Calu3 (cell line): ENCODE results near the gene DOCK3. TPM values are rescaled to one million over a fixed set of nuclear protein-coding genes. Genes with fewer than 3 reads are reported as not detected.

Experiments
- BruUV-seq: library from RNA; stranded (reverse); fragments of 400-500 nt; replicated peaks from 2 replicates; lab custom pipeline; 2021; lab: Mats Ljungman, UMichigan
- CTCF ChIA-PET: fragments of 300-600 bp; sonication (Branson Sonifier 250); formaldehyde crosslinking; loops from one replicate; lab custom pipeline; 2022; ENCODE audit warnings: antibody characterized with exemption; lab: Charles Lee
- DNase-seq: peaks from one replicate; pipeline ENCODE4 v3.0.0; 2022
- H3K27ac Mint-ChIP-seq: one replicate; pipeline ENCODE4 v1.8.0; 2022; ENCODE audit warnings: mixed read lengths; ENCODE audit not compliant: unreplicated experiment
- H3K27me3 Mint-ChIP-seq: one replicate; pipeline ENCODE4 v1.8.0; 2022; ENCODE audit warnings: mixed read lengths; ENCODE audit not compliant: unreplicated experiment
- H3K36me3 Mint-ChIP-seq: one replicate; pipeline ENCODE4 v1.8.0; 2022; ENCODE audit warnings: mild to moderate bottlenecking, moderate library complexity, mixed read lengths; ENCODE audit not compliant: insufficient read depth, unreplicated experiment
- H3K4me1 Mint-ChIP-seq: one replicate; pipeline ENCODE4 v1.8.0; 2022; ENCODE audit warnings: mild to moderate bottlenecking, low read depth, mixed read lengths; ENCODE audit not compliant: unreplicated experiment
- H3K4me3 Mint-ChIP-seq: one replicate; pipeline ENCODE4 v1.8.0; 2022; ENCODE audit warnings: mild to moderate bottlenecking, low read depth, moderate library complexity, mixed read lengths; ENCODE audit not compliant: unreplicated experiment
- H3K9me3 Mint-ChIP-seq: one replicate; pipeline ENCODE4 v1.8.0; 2022; ENCODE audit warnings: low read depth, mixed read lengths; ENCODE audit not compliant: unreplicated experiment
- intact Hi-C: fragments of 100-400 bp; cut with micrococcal nuclease; formaldehyde crosslinking; loops from one replicate; pipeline ENCODE4 v1.10.0; 2022; ENCODE audit not compliant: unreplicated experiment
- total RNA-seq: library from RNA; stranded (reverse); gene quantifications from 2 replicates; pipeline ENCODE4 v1.2.3, GENCODE V29; 2022
- TF ChIP-seq, protein P1 (sequence below): fragments of 200-600 bp; IDR thresholded peaks from one replicate; pipeline ENCODE4 v1.8.0; 2022; ENCODE audit warnings: antibody characterized with exemption; ENCODE audit not compliant: unreplicated experiment

DOCK3 gene
- total RNA-seq, 1 experiment from 2014 or later, result 0.19 TPM

DNA sequence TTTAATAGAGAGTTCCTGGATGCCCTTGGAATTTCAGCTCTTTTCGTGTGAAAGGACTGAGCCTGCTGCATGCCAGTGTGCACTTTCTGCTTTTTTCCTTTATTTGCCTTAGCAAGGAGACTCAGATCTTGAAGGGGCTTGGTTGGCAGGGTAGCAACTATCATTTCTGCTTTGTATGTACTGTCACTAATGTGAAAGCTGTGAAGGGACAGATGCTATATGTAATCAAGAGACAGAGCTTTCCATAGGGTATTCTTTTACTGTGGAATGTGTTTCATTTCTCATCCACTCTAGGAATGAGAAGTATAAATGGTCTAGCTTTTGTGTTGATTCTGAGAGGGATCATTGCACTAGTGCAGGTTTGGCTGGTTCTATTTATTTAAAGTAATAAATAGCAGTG lies 377.8 kb downstream of the DOCK3 start:
- intact Hi-C loops, result no loop called here
- no peaks in the 10 kb centered on the region for H3K9me3 Mint-ChIP-seq

DNA sequence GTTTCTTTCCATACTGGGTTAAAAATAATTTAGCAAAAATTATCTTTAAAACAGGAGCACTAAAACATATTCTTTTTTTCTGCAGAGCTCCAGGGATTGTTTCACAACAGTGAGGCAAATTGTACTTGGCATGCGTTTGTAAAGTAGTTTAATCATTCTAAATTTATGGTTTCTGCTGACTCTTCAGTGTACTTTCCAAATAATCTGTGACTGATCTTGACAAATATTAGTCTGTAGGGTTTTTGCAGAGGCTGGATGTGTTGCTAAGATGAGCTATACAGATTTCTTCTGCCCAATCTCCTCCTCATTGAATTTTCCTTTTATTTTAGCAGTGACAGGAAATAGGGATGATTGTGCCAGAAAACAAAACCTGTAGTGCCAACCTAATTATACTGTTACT lies 382.4 kb downstream of the DOCK3 start:
- Mint-ChIP-seq H3K27me3 (peaks cover 31% of the 10 kb centered on the region), H3K4me1 (no peaks in the 10 kb centered on the region)
- no TSS peak for BruUV-seq

More for the DNA sequence above, 377.8 kb downstream of the DOCK3 start:
- H3K27ac Mint-ChIP-seq, result no peak overlapping the region
- peaks cover 21% of the 10 kb centered on the region for H3K27me3 Mint-ChIP-seq
- TF ChIP-seq, protein P1, sequence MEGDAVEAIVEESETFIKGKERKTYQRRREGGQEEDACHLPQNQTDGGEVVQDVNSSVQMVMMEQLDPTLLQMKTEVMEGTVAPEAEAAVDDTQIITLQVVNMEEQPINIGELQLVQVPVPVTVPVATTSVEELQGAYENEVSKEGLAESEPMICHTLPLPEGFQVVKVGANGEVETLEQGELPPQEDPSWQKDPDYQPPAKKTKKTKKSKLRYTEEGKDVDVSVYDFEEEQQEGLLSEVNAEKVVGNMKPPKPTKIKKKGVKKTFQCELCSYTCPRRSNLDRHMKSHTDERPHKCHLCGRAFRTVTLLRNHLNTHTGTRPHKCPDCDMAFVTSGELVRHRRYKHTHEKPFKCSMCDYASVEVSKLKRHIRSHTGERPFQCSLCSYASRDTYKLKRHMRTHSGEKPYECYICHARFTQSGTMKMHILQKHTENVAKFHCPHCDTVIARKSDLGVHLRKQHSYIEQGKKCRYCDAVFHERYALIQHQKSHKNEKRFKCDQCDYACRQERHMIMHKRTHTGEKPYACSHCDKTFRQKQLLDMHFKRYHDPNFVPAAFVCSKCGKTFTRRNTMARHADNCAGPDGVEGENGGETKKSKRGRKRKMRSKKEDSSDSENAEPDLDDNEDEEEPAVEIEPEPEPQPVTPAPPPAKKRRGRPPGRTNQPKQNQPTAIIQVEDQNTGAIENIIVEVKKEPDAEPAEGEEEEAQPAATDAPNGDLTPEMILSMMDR, result no peak
- no peak for DNase-seq
- BruUV-seq, result no TSS peak
- no peaks in the 10 kb centered on the region for H3K4me1 Mint-ChIP-seq
- H3K36me3 Mint-ChIP-seq, result no peaks in the 10 kb centered on the region
- no peak overlapping the region for H3K4me3 Mint-ChIP-seq
- CTCF ChIA-PET, result no interaction called here

DNA sequence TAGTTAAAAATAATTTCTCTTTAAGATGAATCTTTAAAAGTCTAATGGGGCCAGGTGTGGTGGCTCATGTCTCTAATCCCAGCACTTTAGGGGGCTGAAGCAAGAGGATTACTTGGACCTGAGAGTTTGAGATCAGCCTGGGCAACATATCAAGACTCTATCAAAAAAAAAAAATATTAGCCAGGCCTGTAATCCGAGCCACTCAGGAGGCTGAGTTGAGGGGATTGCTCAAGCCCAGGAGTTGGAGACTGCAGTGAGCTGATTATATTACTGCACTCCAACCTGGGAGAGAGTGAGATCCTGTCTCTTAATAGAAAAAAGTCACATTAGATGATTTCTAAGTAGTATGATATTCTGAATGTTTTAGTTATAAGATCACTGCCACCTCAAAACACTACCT lies 388.3 kb downstream of the DOCK3 start:
- H3K27ac Mint-ChIP-seq, result no peak overlapping the region
- H3K36me3 Mint-ChIP-seq, result no peaks in the 10 kb centered on the region
- no peaks in the 10 kb centered on the region for H3K4me1 Mint-ChIP-seq
- TF ChIP-seq, protein P1, result no peak
- DNase-seq, result no peak
- no peaks in the 10 kb centered on the region for H3K9me3 Mint-ChIP-seq
- no peak overlapping the region for H3K4me3 Mint-ChIP-seq
- no TSS peak for BruUV-seq
- peaks cover 32% of the 10 kb centered on the region for H3K27me3 Mint-ChIP-seq
- CTCF ChIA-PET, result no interaction called here
- intact Hi-C loops, result no loop called here

More for the DNA sequence above, 382.4 kb downstream of the DOCK3 start:
- H3K4me3 Mint-ChIP-seq, result no peak overlapping the region
- no peaks in the 10 kb centered on the region for H3K36me3 Mint-ChIP-seq
- DNase-seq, result no peak
- TF ChIP-seq, protein P1, result no peak
- no peaks in the 10 kb centered on the region for H3K9me3 Mint-ChIP-seq
- no peak overlapping the region for H3K27ac Mint-ChIP-seq
- intact Hi-C loops, result no loop called here
- CTCF ChIA-PET, result interaction anchor here (0.6 kb wide), 1 partner anchor 120 kb away, joined by 3 read pairs; no protein-coding TSS in a partner anchor

DNA sequence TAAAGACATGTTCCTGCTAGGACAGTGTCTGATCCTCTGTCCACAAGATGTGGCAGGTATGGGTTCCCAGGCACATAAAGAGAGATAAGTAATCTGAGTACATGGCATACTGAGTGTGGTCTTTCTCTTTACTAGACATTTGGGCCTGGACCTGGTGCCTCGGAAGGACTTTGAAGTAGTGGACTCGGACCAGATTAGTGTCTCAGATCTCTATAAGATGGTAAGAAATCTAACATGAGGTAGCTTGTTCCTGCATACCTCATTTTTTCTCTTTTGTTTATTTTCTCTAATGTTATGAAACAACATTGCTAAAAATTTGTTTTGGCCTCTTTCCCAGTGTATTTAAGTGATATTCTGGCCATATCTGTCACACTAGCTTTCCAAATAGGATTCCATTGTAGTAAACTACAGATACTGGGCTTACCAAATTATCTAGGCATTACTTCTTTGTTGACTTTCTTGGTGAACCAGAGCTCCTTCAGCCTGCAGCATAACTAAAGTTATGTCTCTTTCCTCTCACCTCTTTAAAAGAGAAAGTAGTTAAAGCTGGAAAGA lies 400.6 kb downstream of the DOCK3 start:
- TF ChIP-seq, protein P1, result no peak
- BruUV-seq, result no TSS peak
- no peak overlapping the region for H3K4me3 Mint-ChIP-seq
- H3K27me3 Mint-ChIP-seq, result no peaks in the 10 kb centered on the region
- H3K36me3 Mint-ChIP-seq, result no peaks in the 10 kb centered on the region
- H3K4me1 Mint-ChIP-seq, result no peaks in the 10 kb centered on the region
- no peak overlapping the region for H3K27ac Mint-ChIP-seq
- intact Hi-C loops, result no loop called here
- CTCF ChIA-PET, result no interaction called here
- no peaks in the 10 kb centered on the region for H3K9me3 Mint-ChIP-seq
- no peak for DNase-seq
